C4-2B (cell line): Measurements from ENCODE around the gene POU2F1.

Source experiments
- ZFX ChIP-seq: fragments of 450-650 bp; IDR thresholded peaks from 2 replicates; pipeline ENCODE4 v1.6.1; 2017
- TF ChIP-seq, protein P1 (sequence below): fragments of 450-650 bp; conservative IDR thresholded peaks from 2 replicates; pipeline ENCODE4 v1.5.1; 2017; ENCODE audit warnings: mild to moderate bottlenecking

DNA sequence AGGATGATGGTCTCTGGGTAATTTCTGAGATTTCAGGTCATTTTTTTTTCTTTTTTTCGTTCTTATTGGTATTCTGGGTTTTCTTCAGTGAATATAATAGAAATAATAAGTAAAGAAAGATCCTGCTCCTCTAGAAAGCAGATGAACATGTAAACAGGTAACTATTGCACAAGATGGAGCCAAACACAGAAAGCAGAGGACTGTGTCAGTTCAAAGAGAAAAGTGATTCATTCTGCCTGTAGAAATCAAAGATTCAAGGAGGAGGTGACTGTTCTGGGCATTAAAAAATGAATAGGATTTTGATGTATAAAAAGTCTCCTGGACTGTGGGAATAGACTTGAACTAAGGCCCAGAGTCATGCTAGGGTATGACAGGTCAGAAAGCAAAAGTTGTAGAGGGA is 41.9 kb upstream of the POU2F1 start:
- no peak for TF ChIP-seq ZFX
- TF ChIP-seq, protein P1, sequence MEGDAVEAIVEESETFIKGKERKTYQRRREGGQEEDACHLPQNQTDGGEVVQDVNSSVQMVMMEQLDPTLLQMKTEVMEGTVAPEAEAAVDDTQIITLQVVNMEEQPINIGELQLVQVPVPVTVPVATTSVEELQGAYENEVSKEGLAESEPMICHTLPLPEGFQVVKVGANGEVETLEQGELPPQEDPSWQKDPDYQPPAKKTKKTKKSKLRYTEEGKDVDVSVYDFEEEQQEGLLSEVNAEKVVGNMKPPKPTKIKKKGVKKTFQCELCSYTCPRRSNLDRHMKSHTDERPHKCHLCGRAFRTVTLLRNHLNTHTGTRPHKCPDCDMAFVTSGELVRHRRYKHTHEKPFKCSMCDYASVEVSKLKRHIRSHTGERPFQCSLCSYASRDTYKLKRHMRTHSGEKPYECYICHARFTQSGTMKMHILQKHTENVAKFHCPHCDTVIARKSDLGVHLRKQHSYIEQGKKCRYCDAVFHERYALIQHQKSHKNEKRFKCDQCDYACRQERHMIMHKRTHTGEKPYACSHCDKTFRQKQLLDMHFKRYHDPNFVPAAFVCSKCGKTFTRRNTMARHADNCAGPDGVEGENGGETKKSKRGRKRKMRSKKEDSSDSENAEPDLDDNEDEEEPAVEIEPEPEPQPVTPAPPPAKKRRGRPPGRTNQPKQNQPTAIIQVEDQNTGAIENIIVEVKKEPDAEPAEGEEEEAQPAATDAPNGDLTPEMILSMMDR: no peak
